Stimulated activated CD4-positive, alpha-beta T cell treated with anti-CD3 and anti-CD28 coated beads, Interleukin-2, amount 100 ng/mL, for 48 hours (primary cell): ENCODE data around the gene ZFP28.

Source experiments
- DNase-seq, 2 donors: peaks; one replicate each; pipeline ENCODE4 v3.0.0-alpha.2; 2020

The ZFP28 gene

DNA sequence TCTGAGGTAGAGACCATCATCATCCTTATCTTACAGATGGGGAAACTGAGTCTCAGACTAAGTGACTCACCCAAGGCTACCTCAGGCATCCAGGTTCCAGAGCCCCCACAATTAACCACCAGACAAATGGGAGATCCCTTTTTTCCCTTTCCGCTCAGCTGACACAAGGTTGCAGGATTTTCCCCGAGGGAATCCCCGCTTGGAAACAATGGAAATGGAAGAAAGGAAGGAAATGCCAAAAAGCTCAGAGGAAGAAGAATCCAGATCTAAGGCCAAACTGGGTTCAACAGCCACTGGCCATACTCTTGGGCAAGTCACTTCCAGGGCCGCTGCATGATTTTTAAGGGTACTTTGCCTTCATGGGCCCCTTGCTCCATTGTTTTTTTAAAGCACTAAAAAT lies 57.9 kb downstream of the ZFP28 start:
- DNase-seq = no peak

DNA sequence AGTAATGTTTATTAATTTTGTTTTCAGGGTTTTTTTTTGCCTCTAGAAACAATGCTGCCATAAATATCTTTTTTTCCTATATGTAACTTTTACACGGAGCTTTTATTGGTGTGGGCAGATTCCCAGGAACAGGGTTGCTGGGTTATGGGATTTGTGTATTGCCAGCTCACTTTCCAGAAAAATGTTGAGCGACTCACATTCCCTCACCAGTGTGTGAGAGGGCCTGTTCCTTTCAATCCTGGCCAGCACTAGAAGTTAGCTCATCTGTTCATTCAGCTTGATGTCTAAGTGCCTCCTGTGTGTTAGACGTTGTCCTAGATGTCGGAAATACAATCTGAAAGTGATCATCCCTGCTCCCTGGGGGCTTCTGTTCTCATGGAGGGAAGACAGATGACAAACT lies 58.9 kb downstream of the ZFP28 start:
- DNase-seq = no peak

DNA sequence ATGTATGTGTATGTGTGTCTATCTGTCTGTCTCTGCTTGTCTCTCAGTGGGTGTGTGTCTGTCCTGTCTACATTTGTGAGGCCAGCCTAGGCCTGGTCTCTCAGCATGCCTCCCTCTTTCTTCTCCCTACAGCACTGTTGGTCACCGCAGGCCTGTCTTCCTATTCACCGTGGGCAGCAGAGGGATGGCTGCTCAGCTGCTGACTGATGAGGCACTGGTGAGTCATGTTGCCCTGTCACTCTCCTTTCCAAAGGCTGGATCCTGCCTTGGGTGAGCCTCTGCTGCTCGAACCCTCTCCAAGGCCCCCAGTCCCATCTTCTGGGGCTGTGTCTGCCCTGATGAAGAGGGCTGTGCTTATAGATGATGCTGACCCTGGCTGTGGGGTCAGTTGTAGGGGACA lies 62.6 kb downstream of the ZFP28 start:
- no peak for DNase-seq

DNA sequence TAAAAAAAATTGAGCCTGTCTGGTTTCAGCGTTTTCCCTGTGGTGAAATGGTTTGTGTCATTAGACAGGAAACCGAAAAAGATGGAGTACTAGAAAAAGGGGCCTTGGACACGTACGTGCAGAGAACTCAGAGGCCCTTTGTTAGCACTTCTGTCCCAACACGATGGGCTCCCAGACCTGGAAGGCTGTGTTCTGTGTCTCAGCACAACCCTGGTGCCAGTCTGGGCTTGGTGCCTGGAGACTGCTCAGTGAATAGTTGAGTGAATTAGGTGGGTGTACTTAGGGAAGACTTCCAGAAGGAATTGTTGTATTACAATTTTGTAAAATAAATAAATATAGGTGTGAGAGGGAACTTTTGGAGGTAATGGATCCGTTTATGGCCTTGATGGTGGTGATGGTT lies 65.1 kb downstream of the ZFP28 start:
- no peak for DNase-seq
